Transverse colon (tissue), 4 donors: ENCODE results near the gene CLUH. TPM values are rescaled to one million over a fixed set of nuclear protein-coding genes. Genes with fewer than 3 reads are reported as not detected.

Experiments
- DNase-seq: peaks from one replicate; pipeline ENCODE4 v3.0.0-alpha.2; 2019
- H3K27ac ChIP-seq, 4 donors: fragments of 200-600 bp; sonication (generic); 2 replicates each; pipeline ENCODE4 v1.5.1; 2016 to 2018; ENCODE audit warnings: inconsistent platforms in 4 of 4
- H3K27me3 ChIP-seq: fragments of 200-600 bp; sonication (generic); 2 replicates; pipeline ENCODE4 v1.5.1; 2017; ENCODE audit warnings: inconsistent platforms
- H3K36me3 ChIP-seq, 4 donors: fragments of 200-600 bp; sonication (generic); 2 replicates each; pipeline ENCODE4 v1.5.1; 2017 to 2019; ENCODE audit warnings: inconsistent platforms in 4 of 4
- H3K4me1 ChIP-seq, 4 donors: fragments of 200-600 bp; sonication (generic); 2 replicates each; pipeline ENCODE4 v1.5.1; 2017 to 2020; ENCODE audit warnings: inconsistent platforms in 4 of 4
- H3K4me3 ChIP-seq, 4 donors: fragments of 200-600 bp; sonication (generic); 1 replicate in 1 of 4; 2 replicates in 3 of 4; pipeline versions ENCODE4 v1.5.1 to v1.6.1; 2017 to 2019; ENCODE audit warnings: inconsistent platforms in 4 of 4
- H3K9me3 ChIP-seq, 2 donors: fragments of 200-600 bp; sonication (generic); 2 replicates each; pipeline ENCODE4 v1.5.1; 2017 to 2019; ENCODE audit warnings: inconsistent platforms in 2 of 2
- CTCF ChIP-seq, 5 experiments: fragments of 200-600 bp in 3 of 5; fragments of 450-650 bp in 2 of 5; sonication (generic) in 3 of 5; IDR thresholded peaks; 1 replicate in 2 of 5; 2 replicates in 3 of 5; pipeline ENCODE4 v1.5.1; 2016 to 2017; ENCODE audit warnings: antibody characterized with exemption in 5 of 5, inconsistent platforms in 3 of 5, mild to moderate bottlenecking in 2 of 5, moderate library complexity in 1 of 5
- EP300 ChIP-seq: sonication (generic); formaldehyde crosslinking; IDR thresholded peaks from one replicate; pipeline ENCODE4 v1.6.1; 2017; ENCODE audit warnings: antibody characterized with exemption, low read depth
- POLR2A ChIP-seq: fragments of 450-650 bp; IDR thresholded peaks from one replicate; pipeline ENCODE4 v1.6.1; 2016; ENCODE audit warnings: antibody characterized with exemption, mild to moderate bottlenecking, moderate library complexity
- POLR2AphosphoS5 ChIP-seq, 3 donors: sonication (generic); formaldehyde crosslinking; IDR thresholded peaks; one replicate each; pipeline ENCODE4 v1.6.1; 2016; ENCODE audit warnings: antibody characterized with exemption in 3 of 3
- WGBS, 2 donors: methylation state at CpG; one replicate each; pipeline ENCODE4 v1.1.5; 2018; ENCODE audit warnings: low coverage in 1 of 2; 5-methylcytosine and 5-hydroxymethylcytosine counted together
- in situ Hi-C, 4 donors: fragments of 200-750 bp; cut with MboI; loops; one replicate each; pipeline versions ENCODE4 v1.15.0 to v1.15.1; 2017; ENCODE audit warnings: low sequenced_read_pairs in 3 of 4, low pct_ligation_motif_present in 1 of 4, low pct_unique_long_range_greater_than_20kb in 1 of 4
- intact Hi-C: fragments of 100-400 bp; cut with DNase I; formaldehyde crosslinking; loops from one replicate; pipeline ENCODE4 v1.15.1; 2023; ENCODE audit warnings: low total_unique reads
- total RNA-seq, 4 donors: library from RNA; depleted of rRNA; stranded (reverse); fragments of >200 nt; gene quantifications; one replicate each; pipeline ENCODE4 v1.1.0, GENCODE V29; 2016

Gene CLUH
- total RNA-seq, 4 donors from 2014 or later = 127 to 1,072 (median 208) TPM

- H3K27ac ChIP-seq = peak overlapping the region; percentile 72 to 83 (median 82)
- intact Hi-C loops = no loop called here
Measured at GRCh38 chr17:2723505-2723996, 12.0 kb upstream of the CLUH start.

GRCh38 chr17:2722611-2723010 lies 11.0 kb upstream of the CLUH start:
- peaks cover 37% of the 10 kb centered on the region for H3K27me3 ChIP-seq
- no peak overlapping the region for H3K4me3 ChIP-seq
- 70% methylated on average over 10 of the region's 10 CpGs; no CpG with 5 or more reads in 1 of the 2 donors for WGBS, 2 donors
- H3K9me3 ChIP-seq = no peaks in the 10 kb centered on the region
- peaks cover 0 to 28% (median 17%) of the 10 kb centered on the region in 4 donors for H3K4me1 ChIP-seq
- no peak for DNase-seq
- in situ Hi-C loops = no loop called here
- no peak overlapping the region for H3K27ac ChIP-seq
- intact Hi-C loops = no loop called here
- no peaks in the 10 kb centered on the region for H3K36me3 ChIP-seq
- TF ChIP-seq POLR2A (no peak), EP300 (no peak), POLR2AphosphoS5 (IDR thresholded peaks at IDR 0.05) (no peak), CTCF (IDR thresholded peaks at IDR 0.05) (no peak)

More at GRCh38 chr17:2723505-2723996, 12.0 kb upstream of the CLUH start:
- H3K27me3 ChIP-seq = peaks cover 43% of the 10 kb centered on the region
- no peaks in the 10 kb centered on the region for H3K9me3 ChIP-seq
- H3K4me1 ChIP-seq = peaks cover 0 to 19% (median 12%) of the 10 kb centered on the region in 4 donors
- peak; percentile 64 for DNase-seq
- in situ Hi-C loops = no loop called here
- peak overlapping the region in 3 of 4 donors; percentile 29 to 39 (median 38) for H3K4me3 ChIP-seq
- TF ChIP-seq POLR2AphosphoS5 (IDR thresholded peaks at IDR 0.05) = peak in 1 of 3 donors; percentile 6
- TF ChIP-seq EP300 = no peak
- WGBS, 2 donors = 14% methylated on average over 12 of the region's 18 CpGs; no CpG with 5 or more reads in 1 of the 2 donors
- no peaks in the 10 kb centered on the region for H3K36me3 ChIP-seq

GRCh38 chr17:2721603-2722002 lies 10.0 kb upstream of the CLUH start:
- peaks cover 0 to 29% (median 17%) of the 10 kb centered on the region in 4 donors for H3K4me1 ChIP-seq
- in situ Hi-C loops (no loop called here), intact Hi-C loops (no loop called here)
- H3K27me3 ChIP-seq = peaks cover 27% of the 10 kb centered on the region
- no peak overlapping the region for H3K27ac ChIP-seq
- no peak for DNase-seq
- WGBS, 2 donors = 40 to 62% methylated on average over 1 to 4 of the region's 4 CpGs
- TF ChIP-seq POLR2A (no peak), POLR2AphosphoS5 (IDR thresholded peaks at IDR 0.05) (no peak), EP300 (no peak), CTCF (IDR thresholded peaks at IDR 0.05) (no peak)
- H3K9me3 ChIP-seq = no peaks in the 10 kb centered on the region
- no peaks in the 10 kb centered on the region for H3K36me3 ChIP-seq
- H3K4me3 ChIP-seq = no peak overlapping the region

- Histone ChIP-seq H3K27ac (no peak overlapping the region), H3K9me3 (no peaks in the 10 kb centered on the region), H3K36me3 (no peaks in the 10 kb centered on the region), H3K27me3 (peaks cover 12% of the 10 kb centered on the region), H3K4me3 (no peak overlapping the region), H3K4me1 (peaks cover 0 to 21% (median 16%) of the 10 kb centered on the region in 4 donors)
- in situ Hi-C loops (no loop called here), intact Hi-C loops (no loop called here)
- WGBS, 2 donors = 77% methylated on average over 4 of the region's 4 CpGs; no CpG with 5 or more reads in 1 of the 2 donors
- TF ChIP-seq CTCF (IDR thresholded peaks at IDR 0.05) = no peak
- TF ChIP-seq POLR2AphosphoS5 (IDR thresholded peaks at IDR 0.05) = no peak
- TF ChIP-seq EP300 = no peak
- no peak for TF ChIP-seq POLR2A
- DNase-seq = no peak
Measured at GRCh38 chr17:2719861-2720260, 8.3 kb upstream of the CLUH start.
